K562 (cell line): Measurements from ENCODE around the gene MBD5.

Source experiments
- CEBPB ChIP-seq: fragments of 450-650 bp; IDR thresholded peaks from 2 replicates; pipeline ENCODE4 v1.6.1; 2016; ENCODE audit warnings: missing genetic modification characterization, missing compliant biosample characterization
- FOS ChIP-seq: IDR thresholded peaks from 3 replicates; pipeline ENCODE4 v1.6.1; 2011; ENCODE audit not compliant: insufficient read length; ENCODE audit errors: extremely low read depth
- FOXA1 ChIP-seq: fragments of 450-650 bp; IDR thresholded peaks from 2 replicates; pipeline ENCODE4 v1.6.1; 2016; ENCODE audit warnings: mild to moderate bottlenecking, borderline replicate concordance
- JUNB ChIP-seq: fragments of 450-650 bp; formaldehyde crosslinking; conservative IDR thresholded peaks from 2 replicates; pipeline ENCODE4 v1.4.0; 2020; ENCODE audit warnings: mild to moderate bottlenecking
- PHB2 ChIP-seq: fragments of 450-650 bp; IDR thresholded peaks from 2 replicates; pipeline ENCODE4 v1.6.1; 2017; ENCODE audit warnings: low read depth
- SMAD2 ChIP-seq: fragments of 150-350 bp; IDR thresholded peaks from 2 replicates; pipeline ENCODE4 v1.6.1; 2014; ENCODE audit warnings: low read depth, mild to moderate bottlenecking, low read length
- SP1 ChIP-seq: sonication (generic); formaldehyde crosslinking; IDR thresholded peaks from 2 replicates; pipeline ENCODE4 v1.8.1; 2022; ENCODE audit warnings: mild to moderate bottlenecking, missing genetic modification reagents
- ZFX ChIP-seq: sonication (generic); formaldehyde crosslinking; IDR thresholded peaks from 2 replicates; pipeline ENCODE4 v1.8.0; 2022; ENCODE audit warnings: mild to moderate bottlenecking, missing genetic modification reagents, moderate library complexity
- ZNF143 ChIP-seq: sonication (generic); formaldehyde crosslinking; IDR thresholded peaks from 2 replicates; pipeline ENCODE4 v1.9.0; 2022; ENCODE audit warnings: mild to moderate bottlenecking, missing genetic modification reagents
- TF ChIP-seq, protein P1 (sequence below), 3 experiments: IDR thresholded peaks in 2 of 3; conservative IDR thresholded peaks in 1 of 3; 2 replicates each; pipeline ENCODE4 v1.5.1; 2011 to 2012; ENCODE audit warnings: low read length in 3 of 3, mild to moderate bottlenecking in 3 of 3, control low read depth in 2 of 3, improper control_type of control experiment in 1 of 3, inconsistent platforms in 1 of 3, low read depth in 1 of 3, mixed read lengths in 1 of 3, moderate library complexity in 1 of 3; ENCODE audit not compliant: insufficient read depth in 2 of 3
- TF ChIP-seq, protein P2 (sequence below): fragments of 250-450 bp; sonication (Bioruptor Pico); IDR thresholded peaks from 2 replicates; pipeline ENCODE4 v1.5.0; 2021; ENCODE audit warnings: mild to moderate bottlenecking, borderline replicate concordance
- TF ChIP-seq, protein P3 (sequence below), 2 experiments: fragments of 200-800 bp in 1 of 2; sonication (Bioruptor generic) in 1 of 2; sonication (generic) in 1 of 2; formaldehyde crosslinking in 1 of 2; IDR thresholded peaks in 1 of 2; conservative IDR thresholded peaks in 1 of 2; 2 replicates each; pipeline versions ENCODE4 v1.5.0 to v1.6.1; 2016 to 2020; ENCODE audit warnings: missing compliant biosample characterization in 1 of 2, missing genetic modification characterization in 1 of 2, missing genetic modification reagents in 1 of 2
- TF ChIP-seq, protein P4 (sequence below): sonication (generic); formaldehyde crosslinking; IDR thresholded peaks from 2 replicates; pipeline ENCODE4 v1.8.0; 2022; ENCODE audit warnings: mild to moderate bottlenecking, missing genetic modification reagents

DNA sequence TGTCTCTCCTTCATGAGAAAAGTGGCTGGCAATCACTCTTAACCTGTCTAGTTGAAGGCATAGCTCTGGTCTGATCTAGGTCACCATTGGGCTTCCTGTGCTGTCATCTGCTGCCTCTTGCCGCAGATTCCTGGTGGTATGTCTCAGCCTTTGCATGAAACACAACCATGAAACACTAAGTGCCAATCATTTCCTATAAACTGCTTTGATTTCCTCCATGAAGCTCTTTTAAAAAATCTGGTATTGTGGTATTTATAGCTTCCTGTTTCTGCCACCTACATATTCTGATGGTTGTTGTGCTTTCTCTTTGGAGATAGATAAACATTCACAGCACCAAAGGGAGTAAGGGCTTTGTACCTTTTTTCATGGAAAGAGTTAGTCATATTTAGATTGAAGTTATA, 503.6 kb downstream of the MBD5 start:
- TF ChIP-seq, protein P1, sequence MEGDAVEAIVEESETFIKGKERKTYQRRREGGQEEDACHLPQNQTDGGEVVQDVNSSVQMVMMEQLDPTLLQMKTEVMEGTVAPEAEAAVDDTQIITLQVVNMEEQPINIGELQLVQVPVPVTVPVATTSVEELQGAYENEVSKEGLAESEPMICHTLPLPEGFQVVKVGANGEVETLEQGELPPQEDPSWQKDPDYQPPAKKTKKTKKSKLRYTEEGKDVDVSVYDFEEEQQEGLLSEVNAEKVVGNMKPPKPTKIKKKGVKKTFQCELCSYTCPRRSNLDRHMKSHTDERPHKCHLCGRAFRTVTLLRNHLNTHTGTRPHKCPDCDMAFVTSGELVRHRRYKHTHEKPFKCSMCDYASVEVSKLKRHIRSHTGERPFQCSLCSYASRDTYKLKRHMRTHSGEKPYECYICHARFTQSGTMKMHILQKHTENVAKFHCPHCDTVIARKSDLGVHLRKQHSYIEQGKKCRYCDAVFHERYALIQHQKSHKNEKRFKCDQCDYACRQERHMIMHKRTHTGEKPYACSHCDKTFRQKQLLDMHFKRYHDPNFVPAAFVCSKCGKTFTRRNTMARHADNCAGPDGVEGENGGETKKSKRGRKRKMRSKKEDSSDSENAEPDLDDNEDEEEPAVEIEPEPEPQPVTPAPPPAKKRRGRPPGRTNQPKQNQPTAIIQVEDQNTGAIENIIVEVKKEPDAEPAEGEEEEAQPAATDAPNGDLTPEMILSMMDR (IDR thresholded peaks at IDR 0.05 in 2 of 3, conservative IDR thresholded peaks at IDR 0.05 in 1 of 3; ENCODE audit: insufficient read depth in 2 of 3, low read depth in 1 of 3, low read length in 3 of 3): no peak
- TF ChIP-seq FOXA1 (no peak), FOS (no peak), SP1 (CRISPR knock-in tag) (no peak), JUNB (CRISPR knock-in tag) (no peak), SMAD2 (no peak), ZFX (no peak), PHB2 (no peak), ZNF143 (CRISPR knock-in tag) (no peak), CEBPB (tag) (no peak)
- TF ChIP-seq, protein P2, sequence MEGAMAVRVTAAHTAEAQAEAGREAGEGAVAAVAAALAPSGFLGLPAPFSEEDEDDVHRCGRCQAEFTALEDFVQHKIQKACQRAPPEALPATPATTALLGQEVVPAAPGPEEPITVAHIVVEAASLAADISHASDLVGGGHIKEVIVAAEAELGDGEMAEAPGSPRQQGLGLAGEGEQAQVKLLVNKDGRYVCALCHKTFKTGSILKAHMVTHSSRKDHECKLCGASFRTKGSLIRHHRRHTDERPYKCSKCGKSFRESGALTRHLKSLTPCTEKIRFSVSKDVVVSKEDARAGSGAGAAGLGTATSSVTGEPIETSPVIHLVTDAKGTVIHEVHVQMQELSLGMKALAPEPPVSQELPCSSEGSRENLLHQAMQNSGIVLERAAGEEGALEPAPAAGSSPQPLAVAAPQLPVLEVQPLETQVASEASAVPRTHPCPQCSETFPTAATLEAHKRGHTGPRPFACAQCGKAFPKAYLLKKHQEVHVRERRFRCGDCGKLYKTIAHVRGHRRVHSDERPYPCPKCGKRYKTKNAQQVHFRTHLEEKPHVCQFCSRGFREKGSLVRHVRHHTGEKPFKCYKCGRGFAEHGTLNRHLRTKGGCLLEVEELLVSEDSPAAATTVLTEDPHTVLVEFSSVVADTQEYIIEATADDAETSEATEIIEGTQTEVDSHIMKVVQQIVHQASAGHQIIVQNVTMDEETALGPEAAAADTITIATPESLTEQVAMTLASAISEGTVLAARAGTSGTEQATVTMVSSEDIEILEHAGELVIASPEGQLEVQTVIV (CRISPR knock-in tag): no peak
- TF ChIP-seq, protein P3, sequence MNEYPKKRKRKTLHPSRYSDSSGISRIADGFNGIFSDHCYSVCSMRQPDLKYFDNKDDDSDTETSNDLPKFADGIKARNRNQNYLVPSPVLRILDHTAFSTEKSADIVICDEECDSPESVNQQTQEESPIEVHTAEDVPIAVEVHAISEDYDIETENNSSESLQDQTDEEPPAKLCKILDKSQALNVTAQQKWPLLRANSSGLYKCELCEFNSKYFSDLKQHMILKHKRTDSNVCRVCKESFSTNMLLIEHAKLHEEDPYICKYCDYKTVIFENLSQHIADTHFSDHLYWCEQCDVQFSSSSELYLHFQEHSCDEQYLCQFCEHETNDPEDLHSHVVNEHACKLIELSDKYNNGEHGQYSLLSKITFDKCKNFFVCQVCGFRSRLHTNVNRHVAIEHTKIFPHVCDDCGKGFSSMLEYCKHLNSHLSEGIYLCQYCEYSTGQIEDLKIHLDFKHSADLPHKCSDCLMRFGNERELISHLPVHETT (CRISPR knock-in tag; conservative IDR thresholded peaks at IDR 0.05 in 1 of 2, IDR thresholded peaks at IDR 0.05 in 1 of 2): no peak
- TF ChIP-seq, protein P4, sequence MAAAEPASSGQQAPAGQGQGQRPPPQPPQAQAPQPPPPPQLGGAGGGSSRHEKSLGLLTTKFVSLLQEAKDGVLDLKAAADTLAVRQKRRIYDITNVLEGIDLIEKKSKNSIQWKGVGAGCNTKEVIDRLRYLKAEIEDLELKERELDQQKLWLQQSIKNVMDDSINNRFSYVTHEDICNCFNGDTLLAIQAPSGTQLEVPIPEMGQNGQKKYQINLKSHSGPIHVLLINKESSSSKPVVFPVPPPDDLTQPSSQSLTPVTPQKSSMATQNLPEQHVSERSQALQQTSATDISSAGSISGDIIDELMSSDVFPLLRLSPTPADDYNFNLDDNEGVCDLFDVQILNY (CRISPR knock-in tag): no peak
